NCI-H128 (cell line): ENCODE measurements around the gene CHRNA9.
"Not testable (repeated sequence)": the region's sequence is repeated elsewhere in the genome, so short reads cannot be mapped to it uniquely, and the experiment has no call there.

Source experiments
- DNase-seq: peaks from one replicate; lab custom pipeline; 2025; ENCODE audit not compliant: unreplicated experiment; lab: John Stamatoyannopoulos, UW

The CHRNA9 gene, protein sequence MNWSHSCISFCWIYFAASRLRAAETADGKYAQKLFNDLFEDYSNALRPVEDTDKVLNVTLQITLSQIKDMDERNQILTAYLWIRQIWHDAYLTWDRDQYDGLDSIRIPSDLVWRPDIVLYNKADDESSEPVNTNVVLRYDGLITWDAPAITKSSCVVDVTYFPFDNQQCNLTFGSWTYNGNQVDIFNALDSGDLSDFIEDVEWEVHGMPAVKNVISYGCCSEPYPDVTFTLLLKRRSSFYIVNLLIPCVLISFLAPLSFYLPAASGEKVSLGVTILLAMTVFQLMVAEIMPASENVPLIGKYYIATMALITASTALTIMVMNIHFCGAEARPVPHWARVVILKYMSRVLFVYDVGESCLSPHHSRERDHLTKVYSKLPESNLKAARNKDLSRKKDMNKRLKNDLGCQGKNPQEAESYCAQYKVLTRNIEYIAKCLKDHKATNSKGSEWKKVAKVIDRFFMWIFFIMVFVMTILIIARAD

DNA sequence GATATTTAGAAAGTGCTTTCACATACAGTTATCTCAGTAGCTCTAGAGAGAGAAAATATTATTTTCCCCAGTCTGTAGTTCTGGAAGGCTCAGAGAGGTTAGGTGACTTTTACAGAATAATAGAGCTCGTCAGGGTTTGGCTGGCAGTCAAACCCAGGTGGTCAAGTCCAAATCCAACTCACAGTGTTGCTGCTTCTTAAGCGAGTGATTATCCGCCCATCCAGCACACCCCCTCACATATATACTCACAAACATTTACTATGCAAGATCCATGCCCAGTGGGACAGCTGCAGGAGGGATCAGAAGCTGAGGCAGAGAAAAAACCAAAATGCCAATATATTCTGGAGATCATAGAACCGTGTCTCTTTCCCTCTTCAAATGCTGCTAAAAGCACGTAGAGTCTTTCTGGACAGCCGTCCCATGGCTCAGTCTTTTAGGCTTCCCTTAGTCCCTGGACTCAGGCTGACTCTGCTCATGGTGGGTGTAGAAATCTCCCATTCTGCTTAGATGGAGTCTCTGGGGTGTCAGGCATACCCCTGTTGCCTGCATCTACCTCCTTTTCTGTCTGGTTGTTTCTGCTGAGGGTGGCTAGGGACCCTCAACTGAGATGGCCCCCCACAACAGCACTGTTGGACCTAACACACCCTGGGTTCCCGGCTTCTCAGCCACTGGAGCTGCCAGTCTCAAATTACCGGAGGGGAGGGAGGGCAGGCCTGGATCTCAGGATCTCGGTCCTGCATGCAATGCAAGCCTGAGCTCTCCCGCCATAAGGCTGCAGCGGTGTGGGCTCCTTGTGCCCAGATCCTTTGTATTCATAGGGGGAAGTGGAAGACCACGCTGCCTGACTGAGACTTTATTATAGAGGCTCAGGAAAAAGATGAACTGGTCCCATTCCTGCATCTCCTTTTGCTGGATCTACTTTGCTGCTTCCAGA, at the start of gene CHRNA9:
TSS of gene CHRNA9 (plus strand) at position 743 of the 934 bp plus-strand sequence. CDS start at position 878, 135 bp downstream.
- DNase-seq: no peak

DNA sequence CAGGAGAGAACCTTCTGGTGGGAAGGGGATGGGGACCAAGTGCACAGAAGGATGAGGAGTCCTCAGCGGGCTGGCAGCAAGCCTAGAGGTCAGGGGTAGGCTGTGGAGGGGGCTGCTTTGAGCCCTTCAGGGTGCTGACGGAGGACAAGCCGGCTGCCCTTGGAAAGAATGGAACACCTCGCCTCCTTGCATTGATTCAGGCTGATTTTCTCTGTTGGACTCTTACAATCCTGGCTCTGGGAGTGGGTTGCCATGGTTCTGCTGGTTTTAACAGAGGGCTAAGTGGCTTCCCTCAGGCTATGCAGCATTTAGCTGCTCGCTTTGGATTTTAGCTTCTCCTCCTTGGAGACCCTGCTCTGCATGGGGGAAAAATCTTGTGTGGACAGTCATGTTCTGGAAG, 49.4 kb upstream of the CHRNA9 start:
- DNase-seq: no peak

DNA sequence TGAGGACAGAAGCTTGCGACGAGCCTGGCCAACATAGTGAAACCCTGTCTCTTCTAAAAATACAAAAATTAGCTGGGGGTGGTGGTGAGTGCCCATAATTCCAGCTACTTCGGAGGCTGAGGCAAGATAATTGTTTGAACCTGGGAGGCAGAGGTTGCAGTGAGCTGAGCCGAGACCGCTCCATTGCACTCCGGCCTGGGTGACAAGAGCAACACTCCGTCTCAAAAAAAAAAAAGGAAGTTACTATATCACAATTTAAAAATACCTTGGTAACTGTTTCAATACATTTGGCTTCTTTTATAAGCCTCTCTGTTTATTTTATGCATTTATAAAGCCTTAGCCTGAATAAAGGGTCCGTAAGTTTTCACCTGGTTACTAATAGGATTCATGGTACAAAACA, 46.6 kb upstream of the CHRNA9 start:
- no peak for DNase-seq

DNA sequence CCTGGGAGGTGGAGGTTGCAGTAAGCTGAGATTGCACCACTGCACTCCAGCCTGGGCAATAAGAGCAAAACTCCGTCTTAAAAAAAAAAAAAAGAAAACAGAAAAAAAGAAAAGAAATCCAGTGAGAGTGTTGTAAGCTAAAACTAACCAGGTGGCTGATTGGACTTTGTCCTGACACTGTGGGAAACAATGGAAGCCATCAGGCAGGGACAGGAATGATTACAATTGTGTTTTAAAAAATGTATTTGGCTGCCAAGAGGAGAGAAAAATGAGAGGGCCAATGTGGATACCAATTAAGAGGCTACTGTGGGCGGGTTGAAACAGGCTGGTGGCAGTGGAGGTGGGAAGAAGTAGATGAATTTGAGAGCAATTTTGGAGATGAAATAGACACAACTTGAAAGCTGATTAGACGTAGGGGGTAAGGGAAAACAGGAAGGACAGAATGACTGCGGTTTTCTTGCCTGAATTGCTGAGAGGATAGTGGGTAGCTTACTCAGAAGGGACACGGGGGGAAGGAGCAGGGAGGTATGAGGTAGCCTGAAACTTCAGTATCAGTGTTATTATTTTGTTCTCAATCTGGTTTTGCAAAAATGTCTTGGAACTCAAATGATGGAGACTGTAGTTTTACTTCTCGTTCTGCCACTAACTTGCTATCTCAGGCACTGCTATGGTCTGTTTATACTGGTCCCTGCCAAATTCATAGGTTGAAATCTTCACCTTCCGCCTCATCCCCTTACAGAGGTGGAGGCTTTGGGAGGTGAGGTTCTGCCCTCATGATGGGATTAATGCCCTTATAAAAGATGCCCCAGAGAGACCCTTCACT, 45.6 kb upstream of the CHRNA9 start:
- DNase-seq: no peak

DNA sequence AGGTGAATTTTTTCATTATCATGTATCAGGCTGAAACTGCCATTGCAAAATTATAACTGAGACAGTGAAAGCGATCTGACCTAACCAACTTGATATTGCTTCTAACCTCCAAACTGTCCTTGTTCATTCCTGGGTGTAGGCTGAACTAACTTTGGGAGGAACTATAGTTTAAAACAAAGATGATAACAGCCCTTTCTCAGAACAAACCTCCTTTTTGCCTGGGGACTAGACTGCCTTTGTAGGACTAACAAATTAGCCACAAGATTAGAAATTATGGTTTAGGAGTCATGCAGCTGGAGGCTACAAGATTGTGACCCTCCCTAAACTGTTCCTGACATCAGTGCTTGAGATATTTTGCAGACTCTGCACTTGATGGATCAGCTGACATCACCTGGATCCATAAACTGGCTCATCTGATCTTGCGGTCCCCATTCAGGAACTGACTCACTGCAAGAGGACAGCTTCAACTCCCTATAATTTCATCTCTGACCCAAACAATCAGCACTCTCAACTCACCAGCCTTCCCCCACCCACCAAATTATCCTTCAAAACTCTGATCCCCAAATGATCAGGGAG, 44.4 kb upstream of the CHRNA9 start:
- DNase-seq: not testable (repeated sequence)

DNA sequence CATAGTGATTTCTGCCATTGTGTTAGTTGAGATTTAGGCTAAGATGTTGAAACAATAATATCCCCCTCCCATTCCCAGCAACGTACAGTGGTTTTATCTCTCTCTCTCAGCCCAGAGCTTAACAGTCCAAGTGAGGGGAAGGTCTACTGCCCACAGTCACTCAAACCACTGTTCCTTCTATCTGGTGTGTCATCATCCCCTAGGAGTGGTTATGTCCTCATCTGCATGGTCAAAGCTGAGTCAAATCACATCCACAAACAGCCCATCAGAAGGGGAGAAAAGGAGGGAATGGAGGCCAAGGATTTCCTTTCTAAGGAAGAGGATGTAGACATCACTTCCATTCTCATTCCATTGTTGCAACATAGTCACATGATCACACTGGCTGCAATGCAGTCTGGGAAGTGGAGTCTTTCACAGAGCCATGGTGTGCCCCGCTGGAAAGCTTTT, 42.8 kb upstream of the CHRNA9 start:
- no peak for DNase-seq

DNA sequence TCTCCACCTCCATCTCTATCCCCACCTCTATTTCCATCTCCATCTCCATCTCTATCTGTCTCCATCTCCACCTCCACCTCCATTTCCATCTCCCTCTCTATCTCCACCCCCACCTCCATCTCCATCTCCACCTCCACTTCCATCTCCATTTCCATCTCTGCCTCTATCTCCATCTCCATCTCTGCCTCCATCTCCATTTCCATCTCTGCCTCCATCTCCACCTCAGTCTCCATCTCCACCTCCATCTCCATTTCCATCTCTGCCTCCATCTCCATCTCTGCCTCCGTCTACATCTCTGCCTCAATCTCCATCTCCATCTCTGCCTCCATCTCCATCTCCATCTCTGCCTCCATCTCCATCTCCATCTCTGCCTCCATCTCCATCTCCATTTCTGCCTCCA, 40.8 kb upstream of the CHRNA9 start:
- DNase-seq: no peak

DNA sequence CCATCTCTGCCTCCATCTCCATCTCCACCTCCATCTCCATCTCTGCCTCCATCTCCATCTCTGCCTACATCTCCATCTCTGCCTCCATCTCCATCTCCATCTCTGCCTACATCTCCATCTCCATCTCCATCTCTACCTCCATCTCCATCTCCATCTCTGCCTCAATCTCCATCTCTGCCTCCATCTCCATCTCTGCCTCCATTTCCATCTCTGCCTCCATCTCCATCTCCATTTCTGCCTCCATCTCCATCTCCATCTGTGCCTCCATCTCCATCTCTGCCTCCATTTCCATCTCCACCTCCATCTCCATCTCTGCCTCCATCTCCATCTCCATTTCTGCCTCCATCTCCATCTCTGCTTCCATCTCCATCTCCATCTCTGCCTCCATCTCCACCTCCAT, 40.1 kb upstream of the CHRNA9 start:
- not testable (repeated sequence) for DNase-seq

DNA sequence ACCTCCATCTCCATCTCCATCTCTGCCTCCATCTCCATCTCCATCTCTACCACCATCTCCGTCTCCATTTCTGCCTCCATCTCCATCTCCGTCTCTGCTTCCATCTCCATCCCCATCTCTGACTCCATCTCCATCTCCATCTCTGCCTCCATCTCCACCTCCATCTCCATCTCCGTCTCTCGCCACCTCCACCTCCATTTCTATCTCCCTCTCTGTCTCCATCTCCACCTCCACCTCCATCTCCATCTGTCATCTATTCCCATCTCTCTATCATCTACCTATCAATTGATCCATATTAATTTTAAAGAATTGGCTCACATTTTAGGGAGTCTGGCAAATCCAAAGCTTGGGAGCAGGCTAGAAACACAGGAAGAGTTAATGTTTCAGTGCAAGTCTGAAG, 39.6 kb upstream of the CHRNA9 start:
- DNase-seq: no peak

DNA sequence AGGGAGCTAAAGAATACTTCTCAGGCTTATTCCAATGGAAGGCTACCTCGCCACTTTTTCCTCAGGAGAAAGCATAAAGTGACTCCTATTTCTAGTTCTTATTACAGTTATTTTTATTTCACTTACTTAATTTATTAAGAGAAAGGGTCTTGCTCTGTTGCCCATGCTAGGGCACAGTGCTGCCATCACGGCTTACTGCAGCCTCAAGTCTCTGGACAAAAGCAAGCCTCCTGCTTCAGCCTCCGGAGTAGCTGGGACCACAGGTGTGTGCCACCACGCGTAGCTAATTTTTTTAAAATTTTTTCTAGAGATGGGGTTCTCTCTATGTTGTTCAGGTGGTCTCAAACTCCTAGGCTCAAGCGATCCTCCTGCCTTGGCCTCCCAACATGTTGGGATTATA, 36.0 kb upstream of the CHRNA9 start:
- DNase-seq: no peak

DNA sequence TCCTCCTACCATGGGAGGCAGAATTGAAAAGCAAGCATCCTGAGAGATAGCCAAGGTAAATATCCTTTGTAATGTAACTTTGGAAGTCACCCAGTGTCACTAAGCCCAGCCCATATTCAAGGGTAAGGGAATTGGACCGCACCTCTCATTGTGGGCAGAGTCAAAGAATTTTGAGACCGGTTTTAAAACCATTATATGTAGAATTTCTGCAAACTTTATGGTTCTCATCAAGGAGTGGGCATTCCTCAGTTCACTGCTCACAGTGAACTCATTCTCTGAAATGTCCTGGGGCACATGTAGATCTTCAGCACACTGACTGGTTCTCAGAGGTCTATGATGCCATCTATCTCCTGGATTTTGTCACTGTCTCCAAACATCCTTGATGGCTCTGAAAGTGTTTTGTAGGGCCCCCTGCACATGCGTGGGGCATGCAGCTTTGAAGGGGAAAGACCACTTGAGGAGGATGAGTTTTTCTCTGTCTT, 35.3 kb upstream of the CHRNA9 start:
- no peak for DNase-seq

DNA sequence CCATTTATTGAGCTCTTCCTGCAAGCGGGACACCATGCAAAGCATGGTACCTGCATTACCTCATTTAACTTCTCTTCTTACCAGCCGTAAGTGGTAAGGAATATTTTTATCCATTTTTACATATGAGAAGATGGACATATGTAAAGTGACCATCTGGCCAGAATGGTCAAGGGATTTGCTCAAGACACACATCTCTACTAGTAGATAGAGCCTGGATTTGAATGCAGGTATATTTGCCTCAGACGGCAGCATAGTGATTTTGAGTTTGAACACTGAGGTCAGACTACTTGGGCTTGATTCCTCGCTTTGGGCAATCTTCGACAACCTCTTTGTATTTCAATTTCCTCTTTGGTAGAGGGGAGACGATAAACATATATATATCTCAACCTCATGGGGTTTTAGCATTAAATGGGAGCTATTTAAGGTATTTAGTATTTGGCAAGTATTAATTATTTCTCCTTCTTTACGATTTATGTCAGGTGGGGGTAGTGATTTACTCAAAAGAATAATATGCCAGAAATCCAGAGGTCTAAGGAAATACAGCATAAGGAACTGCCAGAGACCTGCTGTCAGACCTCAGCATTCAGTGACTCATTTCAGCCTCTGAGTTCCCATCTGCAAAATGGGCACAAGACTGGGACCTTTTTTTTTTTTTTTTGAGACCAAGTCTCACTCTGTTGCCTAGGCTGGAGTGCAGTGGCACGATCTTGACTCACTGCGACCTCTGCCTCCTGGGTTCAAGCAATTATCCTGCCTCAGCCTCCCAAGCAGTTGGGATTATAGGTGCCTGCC, 34.6 kb upstream of the CHRNA9 start:
- DNase-seq: no peak

DNA sequence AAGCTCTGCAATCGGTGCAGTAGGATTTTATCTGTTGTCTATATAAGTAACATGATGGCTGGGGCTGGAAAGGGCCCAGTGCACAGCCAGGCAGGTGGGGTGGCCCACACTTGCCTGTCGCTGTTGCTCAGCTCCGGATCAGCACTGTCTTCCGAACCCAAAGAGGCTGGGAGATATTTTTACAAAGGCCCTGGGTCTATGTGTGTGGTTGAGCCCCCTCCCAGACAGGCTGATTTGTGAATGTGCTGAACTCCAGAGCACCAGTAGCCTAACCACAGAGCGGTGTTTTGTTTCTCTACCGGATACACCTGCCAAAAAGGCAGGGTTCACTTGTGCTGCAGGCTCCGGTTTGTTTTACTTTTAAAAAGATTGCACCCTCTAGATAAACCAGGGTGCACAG, 33.5 kb upstream of the CHRNA9 start:
- DNase-seq: no peak

DNA sequence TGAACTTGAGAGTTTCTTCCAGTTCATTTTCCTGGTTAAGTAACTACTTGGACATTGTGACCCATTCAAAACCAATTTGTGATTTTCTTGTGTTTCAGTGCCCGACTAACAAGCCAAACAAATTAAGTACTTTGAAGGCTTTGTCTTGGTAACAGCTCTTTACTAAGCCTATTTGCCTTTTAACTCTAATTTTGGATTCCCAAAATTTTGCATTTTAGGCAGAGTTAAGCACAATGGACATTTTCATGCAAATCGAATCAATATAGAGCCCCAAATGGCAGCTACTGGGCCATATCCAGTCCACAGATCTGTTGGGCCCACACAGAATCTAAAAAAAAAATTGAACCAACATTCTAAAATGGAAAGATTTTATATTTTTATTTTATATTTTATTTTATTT, 31.4 kb upstream of the CHRNA9 start:
- no peak for DNase-seq

DNA sequence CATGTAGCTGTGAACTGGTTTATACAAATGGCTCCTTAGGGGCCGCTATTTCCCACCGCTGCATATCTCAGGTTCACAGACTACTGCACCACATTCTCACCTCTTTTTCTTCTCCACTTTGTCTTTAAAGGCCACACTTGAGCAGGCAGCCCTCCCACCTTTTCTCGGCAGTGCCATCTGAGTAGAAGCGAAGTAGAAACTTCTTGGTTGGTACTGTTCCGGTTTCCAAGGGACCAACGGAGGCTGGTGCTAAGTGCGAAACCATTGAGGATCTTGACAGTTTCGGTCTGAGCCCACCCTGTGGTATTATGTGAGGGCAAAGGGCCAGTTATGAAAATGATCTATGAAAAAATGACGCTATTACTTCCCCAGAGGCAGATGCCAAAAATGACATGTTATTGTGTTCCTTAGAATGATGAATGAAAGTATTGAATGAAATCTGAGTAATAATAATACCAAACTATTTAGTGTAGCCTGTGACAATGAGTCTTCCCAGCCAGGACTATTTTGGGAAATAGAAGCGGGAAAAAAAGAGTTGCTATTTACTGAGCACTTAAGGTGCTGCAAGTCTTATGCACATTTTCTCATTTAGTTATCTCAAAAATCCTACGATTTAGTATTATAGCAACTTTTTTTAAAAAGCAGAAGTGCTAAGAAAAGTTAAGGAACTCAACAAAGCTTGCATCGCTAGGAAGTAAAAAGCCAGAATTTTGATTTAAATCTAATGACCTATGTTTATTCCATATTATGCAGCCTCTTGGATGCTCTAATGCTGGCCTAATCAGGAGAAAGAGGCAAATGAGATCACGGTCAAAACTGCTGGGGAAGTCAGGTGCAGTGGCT, 29.6 kb upstream of the CHRNA9 start:
- no peak for DNase-seq

DNA sequence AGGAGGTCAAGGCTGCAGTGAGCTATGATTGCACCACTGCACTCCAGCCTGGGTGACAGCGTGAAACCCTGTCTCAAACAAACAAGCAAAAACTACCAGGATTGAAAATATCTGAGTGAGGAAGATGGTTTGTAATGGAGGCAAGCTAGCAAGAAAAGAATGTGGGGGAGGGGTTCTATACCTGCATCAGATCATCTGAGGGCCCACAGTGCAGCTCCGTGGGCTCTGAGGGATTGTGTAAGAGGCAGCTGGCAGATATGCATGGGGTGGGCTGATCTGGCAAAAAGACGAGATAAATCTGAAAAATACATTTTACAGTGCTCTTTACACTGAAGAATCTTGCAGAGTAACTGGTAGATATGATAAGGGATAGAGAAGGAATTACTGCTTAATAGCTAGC, 28.9 kb upstream of the CHRNA9 start:
- no peak for DNase-seq

DNA sequence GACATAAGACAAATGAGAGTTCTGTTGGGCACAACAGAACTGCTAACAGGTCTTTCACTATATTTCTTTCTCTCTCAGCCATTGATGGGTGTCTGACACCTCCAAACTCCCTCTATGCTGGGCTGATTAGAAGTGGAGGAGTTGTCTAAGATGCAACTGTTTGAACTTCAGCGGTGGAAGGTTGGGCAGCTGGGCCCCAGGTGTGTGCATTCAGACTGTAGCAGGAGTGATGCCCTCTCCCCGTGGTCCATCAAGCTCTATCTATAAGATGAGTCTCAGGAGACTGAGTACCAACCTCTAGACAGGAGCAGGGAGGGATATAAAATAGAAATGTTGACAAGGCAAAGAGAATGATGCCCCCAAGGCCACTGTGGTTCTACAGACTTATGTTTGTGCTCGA, 28.2 kb upstream of the CHRNA9 start:
- no peak for DNase-seq

DNA sequence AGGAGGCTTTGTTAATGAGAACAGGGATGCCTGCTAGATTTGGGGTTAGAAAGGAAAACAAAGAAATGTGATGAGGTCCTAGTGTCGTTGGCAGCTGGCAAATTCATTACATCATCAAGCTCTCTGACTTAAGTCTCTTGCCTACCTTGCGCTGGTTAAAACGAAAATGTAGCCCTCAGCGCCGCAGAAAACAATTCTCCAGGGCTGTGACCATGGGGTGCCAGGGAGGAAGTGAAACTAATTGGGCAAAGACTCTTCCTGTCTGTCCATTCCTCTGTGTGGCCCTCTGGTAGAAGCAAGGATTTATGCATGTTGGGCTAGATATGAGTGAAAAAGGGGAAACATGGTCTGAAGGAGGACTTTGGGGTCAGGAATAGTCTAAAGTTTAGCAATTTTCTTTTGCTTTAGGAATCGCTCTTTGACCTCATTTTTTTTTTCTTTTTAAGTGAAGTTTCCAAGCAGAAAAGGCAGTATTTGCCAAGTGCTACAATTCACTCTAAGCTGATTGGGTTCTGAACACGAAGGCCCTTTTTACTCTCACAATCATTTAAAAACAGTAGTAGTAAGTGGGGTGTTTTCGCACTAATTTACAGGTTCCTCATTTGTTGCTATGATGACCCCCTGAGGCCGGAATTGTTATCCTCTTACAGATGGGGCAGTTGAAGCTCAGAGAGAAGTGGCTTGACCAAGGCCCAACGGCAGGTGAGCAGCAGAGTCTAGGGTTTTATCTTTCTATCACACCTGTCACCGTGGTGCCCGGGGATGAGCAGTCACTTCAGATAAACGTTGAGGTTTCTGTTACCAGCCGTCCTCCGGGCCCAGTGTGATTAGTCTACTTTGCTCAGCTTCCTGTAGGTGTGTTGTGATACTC, 27.3 kb upstream of the CHRNA9 start:
- DNase-seq: no peak
